ENCODE data around the gene RNASE12. TPM values are rescaled to one million over a fixed set of nuclear protein-coding genes. Genes with fewer than 3 reads are reported as not detected.
A peak's percentile ranks its signal among the peaks of the same experiment; 100 is the strongest.

The RNASE12 gene
- total and polyA plus RNA-seq, 9 of the 15 experiments (the other 6 are each of a cell fraction or from before 2014, with no cell fraction given): 0.24 TPM; not detected in 8

GRCh38 chr14:20556500-20557211 lies 34.5 kb downstream of the RNASE12 start (continued):
- TF ChIP-seq FOXM1 (IDR thresholded peaks at IDR 0.05; ENCODE audit: low read depth) (no peak), FOXM1 (CRISPR knock-in tag; IDR thresholded peaks at IDR 0.05; ENCODE audit: low read depth) (no peak), HDGF (IDR thresholded peaks at IDR 0.05) (no peak), PHTF2 (CRISPR knock-in tag; IDR thresholded peaks at IDR 0.05) (no peak), GABPB2 (CRISPR knock-in tag; conservative IDR thresholded peaks at IDR 0.05) (no peak), CTBP1 (IDR thresholded peaks at IDR 0.05; ENCODE audit: borderline replicate concordance) (peak; percentile 23; the same call in 1 of the 2 replicates), RBM17 (IDR thresholded peaks at IDR 0.05; ENCODE audit: borderline replicate concordance, low read depth, low read length) (no peak), XRCC4 (IDR thresholded peaks at IDR 0.05; ENCODE audit: extremely low read depth, insufficient read depth, insufficient read length) (no peak), SMC3 (conservative IDR thresholded peaks at IDR 0.05; ENCODE audit: insufficient read depth, low read depth, low read length) (no peak), XRCC3 (IDR thresholded peaks at IDR 0.05) (no peak), KDM1A (IDR thresholded peaks at IDR 0.05) (peak; percentile 36 to 37; a peak in 1 of 4 replicates), JUN (IDR thresholded peaks at IDR 0.05; ENCODE audit: borderline replicate concordance, low read depth, low read length) (no peak), JUN (CRISPR knock-in tag; IDR thresholded peaks at IDR 0.05; ENCODE audit: borderline replicate concordance) (no peak), CUX1 (CRISPR knock-in tag; IDR thresholded peaks at IDR 0.05) (no peak), KLF6 (CRISPR knock-in tag; IDR thresholded peaks at IDR 0.05; ENCODE audit: borderline replicate concordance) (no peak), RBM14 (IDR thresholded peaks at IDR 0.05; ENCODE audit: borderline replicate concordance, insufficient read depth, low read depth, low read length) (no peak), CBFA2T3 (IDR thresholded peaks at IDR 0.05) (peak; percentile 82), PTTG1 (tag; IDR thresholded peaks at IDR 0.05; ENCODE audit: low read depth) (no peak), CHD4 (IDR thresholded peaks at IDR 0.05; ENCODE audit: insufficient read depth, insufficient replicate concordance, low read depth, low read length, poor library complexity, severe bottlenecking) (no peak), PRMT5 (CRISPR knock-in tag; IDR thresholded peaks at IDR 0.05) (no peak), MCM7 (IDR thresholded peaks at IDR 0.05) (no peak), TCF7 (IDR thresholded peaks at IDR 0.05; ENCODE audit: borderline replicate concordance) (no peak), ZNF445 (CRISPR knock-in tag; IDR thresholded peaks at IDR 0.05; ENCODE audit: low read depth) (no peak), TRIM28 (IDR thresholded peaks at IDR 0.05) (no peak), KLF16 (IDR thresholded peaks at IDR 0.05) (peak; percentile 58; the same call in 1 of the 2 replicates), NFIC (IDR thresholded peaks at IDR 0.05) (no peak; the same call in 1 of the 2 replicates)
- TF ChIP-seq, protein P1, sequence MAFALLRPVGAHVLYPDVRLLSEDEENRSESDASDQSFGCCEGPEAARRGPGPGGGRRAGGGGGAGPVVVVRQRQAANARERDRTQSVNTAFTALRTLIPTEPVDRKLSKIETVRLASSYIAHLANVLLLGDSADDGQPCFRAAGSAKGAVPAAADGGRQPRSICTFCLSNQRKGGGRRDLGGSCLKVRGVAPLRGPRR (CRISPR knock-in tag; IDR thresholded peaks at IDR 0.05): no peak

All from K562 (cell line).